ENCODE measurements around the gene ZNF416. TPM values are rescaled to one million over a fixed set of nuclear protein-coding genes. Genes with fewer than 3 reads are reported as not detected.
A peak's percentile ranks its signal among the peaks of the same experiment; 100 is the strongest.

ZNF416 gene
- total and polyA plus RNA-seq, 9 of the 15 experiments (the other 6 are each of a cell fraction or from before 2014, with no cell fraction given): 0.20 to 2.0 (median 1.1) TPM

- TF ChIP-seq, protein P1, sequence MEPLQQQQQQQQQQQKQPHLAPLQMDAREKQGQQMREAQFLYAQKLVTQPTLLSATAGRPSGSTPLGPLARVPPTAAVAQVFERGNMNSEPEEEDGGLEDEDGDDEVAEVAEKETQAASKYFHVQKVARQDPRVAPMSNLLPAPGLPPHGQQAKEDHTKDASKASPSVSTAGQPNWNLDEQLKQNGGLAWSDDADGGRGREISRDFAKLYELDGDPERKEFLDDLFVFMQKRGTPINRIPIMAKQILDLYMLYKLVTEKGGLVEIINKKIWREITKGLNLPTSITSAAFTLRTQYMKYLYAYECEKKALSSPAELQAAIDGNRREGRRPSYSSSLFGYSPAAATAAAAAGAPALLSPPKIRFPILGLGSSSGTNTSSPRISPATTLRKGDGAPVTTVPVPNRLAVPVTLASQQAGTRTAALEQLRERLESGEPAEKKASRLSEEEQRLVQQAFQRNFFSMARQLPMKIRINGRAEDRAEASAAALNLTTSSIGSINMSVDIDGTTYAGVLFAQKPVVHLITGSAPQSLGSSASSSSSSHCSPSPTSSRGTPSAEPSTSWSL (CRISPR knock-in tag; IDR thresholded peaks at IDR 0.05; ENCODE audit: borderline replicate concordance): no peak
- TF ChIP-seq ZNF134 (CRISPR knock-in tag; conservative IDR thresholded peaks at IDR 0.05) (no peak), NFE2 (IDR thresholded peaks at IDR 0.05; ENCODE audit: low read depth) (no peak), CBX5 (IDR thresholded peaks at IDR 0.05; ENCODE audit: borderline replicate concordance, low read depth) (peak; percentile 87; the same call in 1 of the 2 replicates), LARP7 (IDR thresholded peaks at IDR 0.05) (no peak), HMG20B (CRISPR knock-in tag; IDR thresholded peaks at IDR 0.05) (no peak), SMC3 (conservative IDR thresholded peaks at IDR 0.05; ENCODE audit: insufficient read depth, low read depth, low read length) (no peak), CBX3 (IDR thresholded peaks at IDR 0.05; ENCODE audit: borderline replicate concordance in 1 of 2, low read length in 2 of 2) (peak in 1 of 2 experiments; percentile 90; a peak in 2 of 3 replicates)
- TF ChIP-seq, protein P2, sequence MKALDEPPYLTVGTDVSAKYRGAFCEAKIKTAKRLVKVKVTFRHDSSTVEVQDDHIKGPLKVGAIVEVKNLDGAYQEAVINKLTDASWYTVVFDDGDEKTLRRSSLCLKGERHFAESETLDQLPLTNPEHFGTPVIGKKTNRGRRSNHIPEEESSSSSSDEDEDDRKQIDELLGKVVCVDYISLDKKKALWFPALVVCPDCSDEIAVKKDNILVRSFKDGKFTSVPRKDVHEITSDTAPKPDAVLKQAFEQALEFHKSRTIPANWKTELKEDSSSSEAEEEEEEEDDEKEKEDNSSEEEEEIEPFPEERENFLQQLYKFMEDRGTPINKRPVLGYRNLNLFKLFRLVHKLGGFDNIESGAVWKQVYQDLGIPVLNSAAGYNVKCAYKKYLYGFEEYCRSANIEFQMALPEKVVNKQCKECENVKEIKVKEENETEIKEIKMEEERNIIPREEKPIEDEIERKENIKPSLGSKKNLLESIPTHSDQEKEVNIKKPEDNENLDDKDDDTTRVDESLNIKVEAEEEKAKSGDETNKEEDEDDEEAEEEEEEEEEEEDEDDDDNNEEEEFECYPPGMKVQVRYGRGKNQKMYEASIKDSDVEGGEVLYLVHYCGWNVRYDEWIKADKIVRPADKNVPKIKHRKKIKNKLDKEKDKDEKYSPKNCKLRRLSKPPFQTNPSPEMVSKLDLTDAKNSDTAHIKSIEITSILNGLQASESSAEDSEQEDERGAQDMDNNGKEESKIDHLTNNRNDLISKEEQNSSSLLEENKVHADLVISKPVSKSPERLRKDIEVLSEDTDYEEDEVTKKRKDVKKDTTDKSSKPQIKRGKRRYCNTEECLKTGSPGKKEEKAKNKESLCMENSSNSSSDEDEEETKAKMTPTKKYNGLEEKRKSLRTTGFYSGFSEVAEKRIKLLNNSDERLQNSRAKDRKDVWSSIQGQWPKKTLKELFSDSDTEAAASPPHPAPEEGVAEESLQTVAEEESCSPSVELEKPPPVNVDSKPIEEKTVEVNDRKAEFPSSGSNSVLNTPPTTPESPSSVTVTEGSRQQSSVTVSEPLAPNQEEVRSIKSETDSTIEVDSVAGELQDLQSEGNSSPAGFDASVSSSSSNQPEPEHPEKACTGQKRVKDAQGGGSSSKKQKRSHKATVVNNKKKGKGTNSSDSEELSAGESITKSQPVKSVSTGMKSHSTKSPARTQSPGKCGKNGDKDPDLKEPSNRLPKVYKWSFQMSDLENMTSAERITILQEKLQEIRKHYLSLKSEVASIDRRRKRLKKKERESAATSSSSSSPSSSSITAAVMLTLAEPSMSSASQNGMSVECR (CRISPR knock-in tag; IDR thresholded peaks at IDR 0.05): no peak
Observed at GRCh38 chr19:57615346-57615745, 36.6 kb upstream of the ZNF416 start (continued).
